Measurements from ENCODE around the gene SP140L. TPM values are rescaled to one million over a fixed set of nuclear protein-coding genes. Genes with fewer than 3 reads are reported as not detected.

Gene SP140L
- total and polyA plus RNA-seq, 2 of the 8 experiments (the other 6 are each of a cell fraction or from before 2014, with no cell fraction given), result 0.36 to 1.5 TPM

- Histone ChIP-seq H4K20me1 (replicated peaks in 1 of 2; ENCODE audit: control insufficient read depth in 1 of 2, insufficient read depth in 2 of 2, low read length in 2 of 2) (no peaks in the 10 kb centered on the region), H3K79me2 (ENCODE audit: control insufficient read depth in 1 of 2, insufficient read depth in 2 of 2, low read length in 2 of 2) (no peaks in the 10 kb centered on the region), H2AFZ (ENCODE audit: low read length) (no peak overlapping the region), H4K91ac (replicated peaks; ENCODE audit: insufficient read length, low read length) (no peak overlapping the region), H3K18ac (ENCODE audit: extremely low read depth, low read length) (no peak overlapping the region), H3K9ac (replicated peaks in 1 of 4; ENCODE audit: extremely low read depth in 1 of 4, low read depth in 3 of 4, low read length in 3 of 4) (no peak overlapping the region), H3K27ac (ENCODE audit: low read depth, low read length) (no peak overlapping the region), H3K9me3 (ENCODE audit: insufficient read depth in 2 of 2, low read depth in 1 of 2, low read length in 1 of 2) (peaks cover 24 to 27% of the 10 kb centered on the region in 2 experiments), H3K56ac (replicated peaks; ENCODE audit: insufficient read length, low read depth, low read length) (no peak overlapping the region), H3K23me2 (ENCODE audit: low read depth, low read length) (no peaks in the 10 kb centered on the region), H2AK5ac (ENCODE audit: low read depth, low read length) (no peak overlapping the region), H4K8ac (ENCODE audit: extremely low read depth, insufficient read depth, low read length) (no peak overlapping the region), H2BK20ac (ENCODE audit: low read length) (no peak overlapping the region), H2BK15ac (ENCODE audit: low read length) (no peak overlapping the region), H3K4me2 (ENCODE audit: insufficient read depth in 1 of 2, low read depth in 2 of 2, low read length in 2 of 2) (no peak overlapping the region), H3K4me3 (ENCODE audit: extremely low read depth in 1 of 4, insufficient read depth in 2 of 4, low read depth in 3 of 4, low read length in 4 of 4) (no peak overlapping the region), H3K4me1 (replicated peaks in 1 of 4; ENCODE audit: control insufficient read depth in 3 of 4, insufficient read depth in 4 of 4, low read length in 3 of 4) (no peaks in the 10 kb centered on the region), H3K14ac (ENCODE audit: insufficient read length) (no peak overlapping the region), H2BK120ac (replicated peaks; ENCODE audit: low read depth, low read length) (no peak overlapping the region), H3K4ac (replicated peaks; ENCODE audit: insufficient read length, low read depth, low read length) (no peak overlapping the region), H3K23ac (ENCODE audit: insufficient read length) (no peak overlapping the region), H2BK5ac (ENCODE audit: low read depth, low read length) (no peak overlapping the region), H3K79me1 (ENCODE audit: low read depth, low read length) (no peaks in the 10 kb centered on the region), H3K36me3 (ENCODE audit: control insufficient read depth in 2 of 4, insufficient read depth in 4 of 4, low read length in 3 of 4) (no peaks in the 10 kb centered on the region), H4K5ac (ENCODE audit: insufficient read length, low read depth, low read length) (no peak overlapping the region), H3K27me3 (replicated peaks in 1 of 4; ENCODE audit: control insufficient read depth in 3 of 4, extremely low read depth in 1 of 4, insufficient read depth in 3 of 4, low read length in 3 of 4) (no peaks in the 10 kb centered on the region), H2BK12ac (ENCODE audit: low read depth, low read length) (no peak overlapping the region)
- no peak for DNase-seq (ENCODE audit: low read depth in 1 of 2, low spot score in 2 of 2)
- WGBS, 2 experiments (ENCODE audit: extremely low coverage in 1 of 2, insufficient coverage in 1 of 2, insufficient read length in 1 of 2, insufficient replicate concordance in 2 of 2, low coverage in 1 of 2, low lambda C conversion rate in 2 of 2, missing lambda C conversion rate in 1 of 2), result 100% methylated on average over 2 of the region's 2 CpGs; no CpG with 5 or more reads in 1 of the 2 experiments
- CTCF ChIA-PET (ENCODE audit: partially characterized antibody), result no interaction called here
- FAIRE-seq, result no peak
- POLR2A ChIA-PET (ENCODE audit: partially characterized antibody), result no interaction called here
- TF ChIP-seq USF2 (IDR thresholded peaks at IDR 0.05; ENCODE audit: low read length), result no peak
- TF ChIP-seq JUN (IDR thresholded peaks at IDR 0.05; ENCODE audit: low read depth, low read length), result no peak
- no peak for TF ChIP-seq CBX8 (IDR thresholded peaks at IDR 0.05; ENCODE audit: borderline replicate concordance, low read depth, low read length)
- no peak for TF ChIP-seq CHD1 (IDR thresholded peaks at IDR 0.05; ENCODE audit: low read depth, low read length)
- no peak for TF ChIP-seq RNF2 (IDR thresholded peaks at IDR 0.05; ENCODE audit: borderline replicate concordance, low read depth, low read length, missing control alignments, poor library complexity, severe bottlenecking)
- TF ChIP-seq ATF2 (IDR thresholded peaks at IDR 0.05; ENCODE audit: low read length), result no peak
- no peak for TF ChIP-seq CREB1 (IDR thresholded peaks at IDR 0.05)
- no peak for TF ChIP-seq TCF12 (IDR thresholded peaks at IDR 0.05; ENCODE audit: low read depth, low read length)
- TF ChIP-seq EGR1 (IDR thresholded peaks at IDR 0.05; ENCODE audit: borderline replicate concordance, low read depth, low read length), result no peak
- TF ChIP-seq CHD2 (IDR thresholded peaks at IDR 0.05; ENCODE audit: low read length), result no peak
- TF ChIP-seq KDM4A (IDR thresholded peaks at IDR 0.05; ENCODE audit: low read depth, low read length, severe bottlenecking), result no peak
- no peak for TF ChIP-seq TBP (IDR thresholded peaks at IDR 0.05; ENCODE audit: low read depth, low read length)
- no peak for TF ChIP-seq POU5F1 (IDR thresholded peaks at IDR 0.05; ENCODE audit: low read depth, low read length)
Measured at GRCh38 chr2:230321031-230321430, 6.0 kb upstream of the SP140L start.

Data from H1 (cell line).